ENCODE data around the gene CAMK2A.

CAMK2A gene

DNA sequence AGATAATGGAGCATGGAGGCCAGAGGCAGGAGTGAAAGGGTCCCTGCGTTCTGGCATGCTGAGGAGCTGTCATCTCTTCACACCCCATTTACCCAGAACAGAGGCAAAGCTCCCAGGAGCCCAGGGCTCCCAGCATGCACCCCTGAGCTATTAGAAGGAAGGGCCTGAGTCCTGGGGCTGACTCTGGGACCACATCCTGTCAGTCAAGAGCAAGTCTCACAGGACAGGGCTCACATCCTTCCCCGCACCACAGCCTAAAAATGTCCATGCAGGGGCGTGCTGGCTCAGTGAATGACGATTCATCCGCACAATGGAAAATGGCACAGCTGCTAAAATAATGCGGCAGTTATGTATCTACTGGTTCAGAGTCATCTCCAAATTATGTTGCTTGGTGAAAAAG lies 31.4 kb downstream of the CAMK2A start:
- no peak for DNase-seq (ENCODE audit: low read depth)
- in situ Hi-C loops (cut with HindIII; ENCODE audit: low sequenced_read_pairs) = no loop called here
- TF ChIP-seq, protein P1, sequence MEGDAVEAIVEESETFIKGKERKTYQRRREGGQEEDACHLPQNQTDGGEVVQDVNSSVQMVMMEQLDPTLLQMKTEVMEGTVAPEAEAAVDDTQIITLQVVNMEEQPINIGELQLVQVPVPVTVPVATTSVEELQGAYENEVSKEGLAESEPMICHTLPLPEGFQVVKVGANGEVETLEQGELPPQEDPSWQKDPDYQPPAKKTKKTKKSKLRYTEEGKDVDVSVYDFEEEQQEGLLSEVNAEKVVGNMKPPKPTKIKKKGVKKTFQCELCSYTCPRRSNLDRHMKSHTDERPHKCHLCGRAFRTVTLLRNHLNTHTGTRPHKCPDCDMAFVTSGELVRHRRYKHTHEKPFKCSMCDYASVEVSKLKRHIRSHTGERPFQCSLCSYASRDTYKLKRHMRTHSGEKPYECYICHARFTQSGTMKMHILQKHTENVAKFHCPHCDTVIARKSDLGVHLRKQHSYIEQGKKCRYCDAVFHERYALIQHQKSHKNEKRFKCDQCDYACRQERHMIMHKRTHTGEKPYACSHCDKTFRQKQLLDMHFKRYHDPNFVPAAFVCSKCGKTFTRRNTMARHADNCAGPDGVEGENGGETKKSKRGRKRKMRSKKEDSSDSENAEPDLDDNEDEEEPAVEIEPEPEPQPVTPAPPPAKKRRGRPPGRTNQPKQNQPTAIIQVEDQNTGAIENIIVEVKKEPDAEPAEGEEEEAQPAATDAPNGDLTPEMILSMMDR (IDR thresholded peaks at IDR 0.05; ENCODE audit: low read depth, low read length, missing control alignments) = no peak
- H3K4me3 ChIP-seq (ENCODE audit: low read depth, low read length) = no peak overlapping the region

DNA sequence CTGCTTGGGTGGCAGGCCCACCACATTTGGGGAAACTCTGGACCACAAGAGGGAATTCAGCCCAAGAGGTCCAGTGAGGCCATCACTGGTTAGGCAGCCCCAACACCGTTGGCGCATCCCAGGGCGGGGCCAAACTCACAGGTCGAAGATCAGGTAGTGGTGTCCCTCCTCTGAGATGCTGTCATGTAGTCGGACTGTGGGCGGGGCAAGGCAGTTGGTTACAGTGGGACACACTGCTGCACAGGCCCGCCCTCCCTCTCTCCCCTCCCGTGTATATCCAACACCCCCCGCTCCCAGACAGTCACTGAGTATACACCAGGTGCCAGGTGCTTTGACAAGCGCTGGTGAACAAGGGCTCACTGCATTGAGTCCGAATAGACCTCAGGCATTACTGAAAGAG lies 32.1 kb downstream of the CAMK2A start:
- in situ Hi-C loops (cut with HindIII; ENCODE audit: low sequenced_read_pairs) = no loop called here
- no peak for DNase-seq (ENCODE audit: low read depth)
- TF ChIP-seq, protein P1 (IDR thresholded peaks at IDR 0.05; ENCODE audit: low read depth, low read length, missing control alignments) = no peak
- H3K4me3 ChIP-seq (ENCODE audit: low read depth, low read length) = no peak overlapping the region

DNA sequence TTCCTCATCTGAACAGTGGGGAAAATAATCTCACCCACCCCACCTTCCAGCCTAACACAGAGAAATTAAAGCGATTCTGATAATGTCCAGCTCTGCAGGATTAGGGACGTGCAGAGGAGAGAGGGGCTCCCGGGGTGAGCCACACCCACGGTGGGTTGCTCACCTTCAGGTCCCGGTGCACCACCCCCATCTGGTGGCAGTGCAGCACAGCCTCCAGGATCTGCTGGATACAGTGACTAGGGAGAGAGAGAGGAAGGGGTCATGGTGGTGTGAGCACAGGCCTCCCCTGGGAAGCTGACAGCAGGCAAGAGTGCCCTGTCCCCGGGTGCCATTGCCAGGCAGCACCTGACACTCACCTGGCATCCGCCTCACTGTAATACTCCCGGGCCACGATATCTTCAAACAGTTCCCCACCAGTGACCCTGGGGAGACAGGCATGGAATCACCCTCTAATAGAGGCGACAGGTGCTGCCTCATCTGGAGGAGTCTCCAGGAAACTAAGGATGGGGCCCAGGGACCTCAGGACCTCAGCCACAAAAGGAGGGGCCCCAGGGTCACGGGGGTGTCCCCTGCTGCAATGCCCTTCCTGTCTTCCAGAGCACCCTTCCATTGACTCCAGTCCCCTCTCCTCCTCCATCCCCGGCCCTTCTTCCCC lies 33.0 kb downstream of the CAMK2A start:
- in situ Hi-C loops (cut with HindIII; ENCODE audit: low sequenced_read_pairs) = no loop called here
- no peak overlapping the region for H3K4me3 ChIP-seq (ENCODE audit: low read depth, low read length)
- DNase-seq (ENCODE audit: low read depth) = no peak
- TF ChIP-seq, protein P1 (IDR thresholded peaks at IDR 0.05; ENCODE audit: low read depth, low read length, missing control alignments) = peak; percentile 13

DNA sequence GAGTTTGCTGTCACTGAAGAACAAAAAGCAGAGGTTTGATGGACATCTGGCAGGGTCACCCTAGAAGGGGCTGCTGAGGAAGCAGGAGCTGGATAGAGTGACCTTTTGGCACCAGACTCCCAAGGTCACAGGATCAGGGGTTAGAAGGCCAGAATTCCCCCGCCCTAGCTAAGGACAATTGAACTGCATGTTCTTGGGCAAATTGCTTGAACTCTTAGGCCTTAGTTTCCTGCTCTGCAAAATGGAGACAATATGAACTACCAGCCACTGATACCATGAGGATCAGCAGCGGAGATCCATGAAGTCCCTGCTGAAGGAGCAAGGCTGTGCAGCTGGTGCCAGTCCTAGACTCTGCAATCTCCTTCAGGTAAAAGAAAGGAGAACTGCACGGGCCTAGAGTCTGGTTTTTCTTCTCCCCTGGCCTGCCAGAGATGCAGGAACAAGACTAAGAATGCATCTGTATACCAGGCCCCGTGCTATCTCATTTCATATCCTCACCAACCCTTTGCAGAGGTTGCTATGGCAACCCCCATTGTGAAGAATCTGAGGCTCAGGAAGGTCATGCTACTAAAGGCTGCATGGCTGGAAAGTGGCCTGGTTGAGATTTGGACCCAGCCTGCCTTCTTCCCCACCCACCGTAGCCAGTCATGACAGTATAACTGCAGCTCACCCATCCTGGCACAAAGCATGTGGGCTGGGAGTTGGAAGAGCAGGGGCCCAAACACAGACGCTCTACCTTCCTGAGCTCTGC lies 33.7 kb downstream of the CAMK2A start:
- no peak for DNase-seq (ENCODE audit: low read depth)
- TF ChIP-seq, protein P1 (IDR thresholded peaks at IDR 0.05; ENCODE audit: low read depth, low read length, missing control alignments) = no peak
- H3K4me3 ChIP-seq (ENCODE audit: low read depth, low read length) = no peak overlapping the region
- in situ Hi-C loops (cut with HindIII; ENCODE audit: low sequenced_read_pairs) = no loop called here

DNA sequence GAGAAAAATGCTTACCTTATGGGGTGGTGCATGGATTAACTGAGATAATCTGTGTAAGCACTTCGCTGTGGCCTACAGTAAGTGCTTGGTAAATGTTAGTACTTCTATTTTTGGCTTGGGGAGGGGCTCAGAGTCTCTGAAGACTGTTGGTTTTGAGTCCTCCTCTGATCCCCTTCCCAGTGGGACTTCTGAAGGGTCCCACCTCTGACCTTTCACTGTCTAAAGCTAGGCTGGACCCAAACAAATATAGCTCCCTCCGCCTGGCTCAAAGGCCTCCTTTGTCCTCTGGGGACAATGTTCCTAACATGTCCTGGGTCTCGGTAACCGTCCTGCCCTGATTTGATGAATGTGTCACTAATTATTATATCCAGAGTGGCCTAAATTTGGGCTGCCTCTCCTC lies 34.8 kb downstream of the CAMK2A start:
- in situ Hi-C loops (cut with HindIII; ENCODE audit: low sequenced_read_pairs) = no loop called here
- TF ChIP-seq, protein P1 (IDR thresholded peaks at IDR 0.05; ENCODE audit: low read depth, low read length, missing control alignments) = no peak
- DNase-seq (ENCODE audit: low read depth) = no peak
- H3K4me3 ChIP-seq (ENCODE audit: low read depth, low read length) = no peak overlapping the region

DNA sequence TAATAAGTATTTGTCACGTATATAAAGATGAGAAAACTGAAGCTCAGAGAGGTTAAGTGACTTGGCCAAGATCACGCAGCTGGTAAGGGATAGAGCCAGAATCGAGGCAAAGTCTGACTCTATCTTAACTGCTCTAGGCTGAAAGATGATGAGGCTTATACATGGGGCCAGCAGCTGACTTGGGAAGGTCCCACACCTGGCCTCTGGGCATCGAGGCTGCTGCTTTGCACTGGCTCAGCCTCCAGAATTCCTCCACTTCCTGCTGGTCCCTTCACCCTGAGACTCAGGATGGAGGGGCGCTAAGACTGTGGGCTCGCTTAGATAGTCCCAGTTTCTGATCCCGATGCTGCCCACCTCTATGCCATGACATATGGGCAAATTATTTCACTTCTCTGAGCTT lies 35.2 kb downstream of the CAMK2A start:
- TF ChIP-seq, protein P1 (IDR thresholded peaks at IDR 0.05; ENCODE audit: low read depth, low read length, missing control alignments) = no peak
- no peak overlapping the region for H3K4me3 ChIP-seq (ENCODE audit: low read depth, low read length)
- no peak for DNase-seq (ENCODE audit: low read depth)
- in situ Hi-C loops (cut with HindIII; ENCODE audit: low sequenced_read_pairs) = no loop called here

Data from astrocyte of the cerebellum (primary cell).